Measurements from ENCODE around the gene RNASEL. TPM values are rescaled to one million over a fixed set of nuclear protein-coding genes. Genes with fewer than 3 reads are reported as not detected.

The RNASEL gene
- total RNA-seq, 1 experiment from 2014 or later: 1.2 TPM

- ChIA-PET POLR2A (no interaction called here), CTCF (no interaction called here)
- DNase-seq (ENCODE audit: low read depth, low spot score) (no peak), ATAC-seq (no peak)
- Histone ChIP-seq H3K4me1 (ENCODE audit: control insufficient read depth, insufficient read depth, low read length) (no peaks in the 10 kb centered on the region), H3K27ac (ENCODE audit: low read length) (no peak overlapping the region), H3K27me3 (ENCODE audit: control insufficient read depth, insufficient read depth, low read length) (no peaks in the 10 kb centered on the region), H3K9me3 (ENCODE audit: control insufficient read depth, insufficient read depth, low read depth, low read length) (no peaks in the 10 kb centered on the region), H3K36me3 (ENCODE audit: control insufficient read depth, insufficient read depth, low read length) (no peaks in the 10 kb centered on the region), H3K4me3 (ENCODE audit: low read depth in 2 of 2, low read length in 2 of 2) (no peak overlapping the region)
- BruUV-seq (replicated peaks): no TSS peak
- in situ Hi-C loops (cut with HindIII; ENCODE audit: low pct_unique_long_range_greater_than_20kb, low sequenced_read_pairs): no loop called here
- TF ChIP-seq TCF7L2 (IDR thresholded peaks at IDR 0.05; ENCODE audit: low read depth, low read length): no peak
- no peak for TF ChIP-seq REST (IDR thresholded peaks at IDR 0.05; ENCODE audit: insufficient read depth in 1 of 2, low read depth in 2 of 2, low read length in 1 of 2)
- no peak for TF ChIP-seq CTCF (IDR thresholded peaks at IDR 0.05)
- TF ChIP-seq SIN3A (IDR thresholded peaks at IDR 0.05; ENCODE audit: borderline replicate concordance, insufficient read depth, low read depth, low read length): no peak
- TF ChIP-seq POLR2AphosphoS5 (IDR thresholded peaks at IDR 0.05; ENCODE audit: low read depth, low read length): no peak
- intact Hi-C loops (cut with micrococcal nuclease; ENCODE audit: unreplicated experiment): no loop called here
Observed at GRCh38 chr1:182556279-182556678, 32.8 kb downstream of the RNASEL start.

- CTCF ChIA-PET: no interaction called here
- in situ Hi-C loops (cut with HindIII; ENCODE audit: low pct_unique_long_range_greater_than_20kb, low sequenced_read_pairs) (no loop called here), intact Hi-C loops (cut with micrococcal nuclease; ENCODE audit: unreplicated experiment) (no loop called here)
- Histone ChIP-seq H3K27me3 (ENCODE audit: control insufficient read depth, insufficient read depth, low read length) (no peaks in the 10 kb centered on the region), H3K4me3 (ENCODE audit: low read depth in 2 of 2, low read length in 2 of 2) (no peak overlapping the region), H3K27ac (ENCODE audit: low read length) (no peak overlapping the region), H3K36me3 (ENCODE audit: control insufficient read depth, insufficient read depth, low read length) (no peaks in the 10 kb centered on the region), H3K9me3 (ENCODE audit: control insufficient read depth, insufficient read depth, low read depth, low read length) (no peaks in the 10 kb centered on the region), H3K4me1 (ENCODE audit: control insufficient read depth, insufficient read depth, low read length) (no peaks in the 10 kb centered on the region)
- no peak for TF ChIP-seq CTCF (IDR thresholded peaks at IDR 0.05)
- TF ChIP-seq REST (IDR thresholded peaks at IDR 0.05; ENCODE audit: insufficient read depth in 1 of 2, low read depth in 2 of 2, low read length in 1 of 2): no peak
- no peak for TF ChIP-seq SIN3A (IDR thresholded peaks at IDR 0.05; ENCODE audit: borderline replicate concordance, insufficient read depth, low read depth, low read length)
- TF ChIP-seq TCF7L2 (IDR thresholded peaks at IDR 0.05; ENCODE audit: low read depth, low read length): no peak
- TF ChIP-seq POLR2AphosphoS5 (IDR thresholded peaks at IDR 0.05; ENCODE audit: low read depth, low read length): no peak
- POLR2A ChIA-PET: no interaction called here
- DNase-seq (ENCODE audit: low read depth, low spot score): no peak
- BruUV-seq (replicated peaks): no TSS peak
- no peak for ATAC-seq
Observed at GRCh38 chr1:182555493-182555892, 33.6 kb downstream of the RNASEL start.

Measured in Panc1 (cell line).